Esophagus muscularis mucosa (tissue), 4 donors: Measurements from ENCODE around the gene LHFPL2. TPM values are rescaled to one million over a fixed set of nuclear protein-coding genes. Genes with fewer than 3 reads are reported as not detected.
"Not testable (repeated sequence)": the region's sequence is repeated elsewhere in the genome, so short reads cannot be mapped to it uniquely, and the experiment has no call there.

ENCODE experiments used
- DNase-seq: peaks from one replicate; pipeline ENCODE4 v3.0.0-alpha.2; 2017; ENCODE audit errors: extremely low spot score
- H3K27ac ChIP-seq, 4 donors: fragments of 200-600 bp; sonication (generic); replicated peaks in 1 of 4; 1 replicate in 3 of 4; 2 replicates in 1 of 4; pipeline ENCODE4 v1.5.1; 2016 to 2019; ENCODE audit warnings: mild to moderate bottlenecking in 1 of 4
- H3K27me3 ChIP-seq, 4 donors: fragments of 200-600 bp; sonication (generic); one replicate each; pipeline versions ENCODE4 v1.5.1 to v1.6.0; 2016 to 2019
- H3K36me3 ChIP-seq, 4 donors: fragments of 200-600 bp; sonication (generic); one replicate each; pipeline ENCODE4 v1.5.1; 2016 to 2019
- H3K4me1 ChIP-seq, 4 donors: fragments of 200-600 bp; sonication (generic); one replicate each; pipeline ENCODE4 v1.5.1; 2016 to 2019
- H3K4me3 ChIP-seq, 4 donors: fragments of 200-600 bp; sonication (generic); 1 replicate in 2 of 4; 2 replicates in 2 of 4; pipeline ENCODE4 v1.5.1; 2016 to 2019; ENCODE audit warnings: mild to moderate bottlenecking in 4 of 4, moderate library complexity in 1 of 4
- H3K9me3 ChIP-seq, 4 donors: fragments of 200-600 bp; sonication (generic); 1 replicate in 3 of 4; 2 replicates in 1 of 4; pipeline ENCODE4 v1.5.1; 2016 to 2019
- CTCF ChIP-seq, 3 experiments: fragments of 200-600 bp in 2 of 3; fragments of 450-650 bp in 1 of 3; sonication (generic) in 2 of 3; IDR thresholded peaks; one replicate each; pipeline ENCODE4 v1.5.1; 2017 to 2019; ENCODE audit warnings: antibody characterized with exemption in 3 of 3, mild to moderate bottlenecking in 2 of 3, moderate library complexity in 1 of 3
- EP300 ChIP-seq: sonication (generic); formaldehyde crosslinking; IDR thresholded peaks from one replicate; pipeline ENCODE4 v1.6.1; 2017; ENCODE audit warnings: antibody characterized with exemption
- POLR2A ChIP-seq: fragments of 450-650 bp; IDR thresholded peaks from one replicate; pipeline ENCODE4 v1.6.1; 2017; ENCODE audit warnings: antibody characterized with exemption, moderate library complexity, mild to moderate bottlenecking, low read depth
- POLR2AphosphoS5 ChIP-seq, 2 donors: sonication (generic); formaldehyde crosslinking; IDR thresholded peaks; one replicate each; pipeline ENCODE4 v1.6.1; 2017; ENCODE audit warnings: antibody characterized with exemption in 2 of 2
- WGBS: methylation state at CpG from one replicate; pipeline ENCODE4 v1.1.5; 2018; 5-methylcytosine and 5-hydroxymethylcytosine counted together
- intact Hi-C: fragments of 100-400 bp; cut with DNase I; formaldehyde crosslinking; loops from one replicate; pipeline ENCODE4 v1.15.1; 2023
- total RNA-seq, 4 donors: library from RNA; depleted of rRNA; stranded (reverse); fragments of >200 nt; gene quantifications; one replicate each; pipeline versions ENCODE4 v1.1.0 to v1.2.1, GENCODE V29; 2016

Gene LHFPL2
- total RNA-seq, 4 donors from 2014 or later, result 24.1 to 40.9 (median 28.1) TPM

GRCh38 chr5:78670701-78671269, 22.2 kb upstream of the LHFPL2 start:
- WGBS, result 87% methylated on average over 2 of the region's 2 CpGs
- no peaks in the 10 kb centered on the region for H3K9me3 ChIP-seq
- H3K4me3 ChIP-seq, result no peak overlapping the region
- intact Hi-C loops, result no loop called here
- no peak overlapping the region for H3K27ac ChIP-seq
- TF ChIP-seq POLR2AphosphoS5 (IDR thresholded peaks at IDR 0.05) (no peak), CTCF (IDR thresholded peaks at IDR 0.05) (no peak), POLR2A (no peak), EP300 (no peak)
- H3K27me3 ChIP-seq, result no peaks in the 10 kb centered on the region
- no peaks in the 10 kb centered on the region for H3K4me1 ChIP-seq
- H3K36me3 ChIP-seq, result no peaks in the 10 kb centered on the region
- DNase-seq, result no peak

GRCh38 chr5:78669331-78669730, 20.8 kb upstream of the LHFPL2 start:
- no peak for DNase-seq
- Histone ChIP-seq H3K27me3 (no peaks in the 10 kb centered on the region), H3K9me3 (no peaks in the 10 kb centered on the region), H3K27ac (no peak overlapping the region), H3K36me3 (no peaks in the 10 kb centered on the region), H3K4me1 (no peaks in the 10 kb centered on the region), H3K4me3 (no peak overlapping the region)
- 86% methylated on average over 3 of the region's 4 CpGs for WGBS
- TF ChIP-seq CTCF (IDR thresholded peaks at IDR 0.05), result no peak
- TF ChIP-seq POLR2A, result no peak
- TF ChIP-seq POLR2AphosphoS5 (IDR thresholded peaks at IDR 0.05), result no peak
- no peak for TF ChIP-seq EP300
- intact Hi-C loops, result no loop called here

GRCh38 chr5:78667461-78668103, 19.0 kb upstream of the LHFPL2 start:
- no peak for DNase-seq
- WGBS, result 90% methylated on average over 5 of the region's 5 CpGs
- Histone ChIP-seq H3K27ac (no peak overlapping the region), H3K27me3 (no peaks in the 10 kb centered on the region), H3K9me3 (no peaks in the 10 kb centered on the region), H3K36me3 (no peaks in the 10 kb centered on the region), H3K4me1 (no peaks in the 10 kb centered on the region), H3K4me3 (no peak overlapping the region)
- intact Hi-C loops, result no loop called here
- no peak for TF ChIP-seq POLR2AphosphoS5 (IDR thresholded peaks at IDR 0.05)
- TF ChIP-seq POLR2A, result no peak
- no peak for TF ChIP-seq EP300
- no peak for TF ChIP-seq CTCF (IDR thresholded peaks at IDR 0.05)

- H3K27me3 ChIP-seq, H3K27ac ChIP-seq, H3K36me3 ChIP-seq, H3K4me3 ChIP-seq, H3K4me1 ChIP-seq, intact Hi-C loops, DNase-seq, H3K9me3 ChIP-seq: not testable (repeated sequence)
- WGBS, result 100% methylated on average over 1 of the region's 1 CpG
These were observed 18.4 kb upstream of the LHFPL2 start for GRCh38 chr5:78666975-78667374.

GRCh38 chr5:78666041-78666444, 17.5 kb upstream of the LHFPL2 start:
- 70% methylated on average over 3 of the region's 3 CpGs for WGBS
- no peak overlapping the region for H3K4me3 ChIP-seq
- no peak for DNase-seq
- intact Hi-C loops, result no loop called here
- no peaks in the 10 kb centered on the region for H3K9me3 ChIP-seq
- no peak for TF ChIP-seq POLR2A
- TF ChIP-seq EP300, result no peak
- TF ChIP-seq POLR2AphosphoS5 (IDR thresholded peaks at IDR 0.05), result no peak
- no peak for TF ChIP-seq CTCF (IDR thresholded peaks at IDR 0.05)
- H3K27ac ChIP-seq, result no peak overlapping the region
- H3K27me3 ChIP-seq, result no peaks in the 10 kb centered on the region
- no peaks in the 10 kb centered on the region for H3K36me3 ChIP-seq
- no peaks in the 10 kb centered on the region for H3K4me1 ChIP-seq
